ENCODE results near the gene CDADC1. TPM values are rescaled to one million over a fixed set of nuclear protein-coding genes. Genes with fewer than 3 reads are reported as not detected.

The CDADC1 gene
- total RNA-seq, 1 experiment from 2014 or later = 4.0 TPM

GRCh38 chr13:49304763-49305700, 57.3 kb downstream of the CDADC1 start:
- Mint-ChIP-seq H3K4me3 (no peak overlapping the region), H3K9me3 (no peaks in the 10 kb centered on the region), H3K4me1 (peaks cover 24% of the 10 kb centered on the region), H3K27me3 (ENCODE audit: low read depth) (no peaks in the 10 kb centered on the region; the same call in 1 of the 2 replicates), H3K27ac (no peak overlapping the region), H3K36me3 (no peaks in the 10 kb centered on the region)
- no peak for ATAC-seq
- ChIA-PET CTCF (no interaction called here), POLR2A (interaction anchor here (0.6 kb wide), 1 partner anchor 14 kb away, joined by 3 read pairs; no protein-coding TSS in a partner anchor)
- TF ChIP-seq, protein P1, sequence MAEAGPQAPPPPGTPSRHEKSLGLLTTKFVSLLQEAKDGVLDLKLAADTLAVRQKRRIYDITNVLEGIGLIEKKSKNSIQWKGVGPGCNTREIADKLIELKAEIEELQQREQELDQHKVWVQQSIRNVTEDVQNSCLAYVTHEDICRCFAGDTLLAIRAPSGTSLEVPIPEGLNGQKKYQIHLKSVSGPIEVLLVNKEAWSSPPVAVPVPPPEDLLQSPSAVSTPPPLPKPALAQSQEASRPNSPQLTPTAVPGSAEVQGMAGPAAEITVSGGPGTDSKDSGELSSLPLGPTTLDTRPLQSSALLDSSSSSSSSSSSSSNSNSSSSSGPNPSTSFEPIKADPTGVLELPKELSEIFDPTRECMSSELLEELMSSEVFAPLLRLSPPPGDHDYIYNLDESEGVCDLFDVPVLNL (CRISPR knock-in tag; IDR thresholded peaks at IDR 0.05; ENCODE audit: borderline replicate concordance, low read depth) = no peak
- TF ChIP-seq ZNF232 (CRISPR knock-in tag; IDR thresholded peaks at IDR 0.05) = no peak
- no peak for TF ChIP-seq ELF4 (CRISPR knock-in tag; IDR thresholded peaks at IDR 0.05; ENCODE audit: low read depth)
- TF ChIP-seq ZNF423 (CRISPR knock-in tag; IDR thresholded peaks at IDR 0.05) = no peak
- no peak for TF ChIP-seq IRF1 (CRISPR knock-in tag; IDR thresholded peaks at IDR 0.05)
- no peak for TF ChIP-seq FOXK1 (CRISPR knock-in tag; IDR thresholded peaks at IDR 0.05)
- TF ChIP-seq ATF2 (CRISPR knock-in tag; IDR thresholded peaks at IDR 0.05; ENCODE audit: borderline replicate concordance, low read depth) = no peak
- no peak for TF ChIP-seq OVOL2 (CRISPR knock-in tag; IDR thresholded peaks at IDR 0.05; ENCODE audit: borderline replicate concordance)
- TF ChIP-seq MLX (CRISPR knock-in tag; IDR thresholded peaks at IDR 0.05) = no peak
- TF ChIP-seq NFYB (CRISPR knock-in tag; conservative IDR thresholded peaks at IDR 0.05; ENCODE audit: low read depth) = no peak
- TF ChIP-seq NR2C2 (CRISPR knock-in tag; IDR thresholded peaks at IDR 0.05) = no peak
- no peak for TF ChIP-seq RELA (CRISPR knock-in tag; IDR thresholded peaks at IDR 0.05; ENCODE audit: borderline replicate concordance)
- TF ChIP-seq ZNF317 (CRISPR knock-in tag; IDR thresholded peaks at IDR 0.05; ENCODE audit: borderline replicate concordance, low read depth) = no peak
- no peak for DNase-seq (ENCODE audit: low spot score)

GRCh38 chr13:49305792-49306425, 58.2 kb downstream of the CDADC1 start:
- Mint-ChIP-seq H3K9me3 (no peaks in the 10 kb centered on the region), H3K27ac (no peak overlapping the region), H3K36me3 (no peaks in the 10 kb centered on the region), H3K4me1 (peaks cover 24% of the 10 kb centered on the region), H3K4me3 (no peak overlapping the region), H3K27me3 (ENCODE audit: low read depth) (no peaks in the 10 kb centered on the region; the same call in 1 of the 2 replicates)
- DNase-seq (ENCODE audit: low spot score) (no peak), ATAC-seq (no peak)
- POLR2A ChIA-PET = interaction anchor here (0.6 kb wide), 1 partner anchor 14 kb away, joined by 3 read pairs; no protein-coding TSS in a partner anchor
- CTCF ChIA-PET = interaction anchor here (0.6 kb wide), 1 partner anchor 11 kb away, joined by 3 read pairs; no protein-coding TSS in a partner anchor
- TF ChIP-seq RELA (CRISPR knock-in tag; IDR thresholded peaks at IDR 0.05; ENCODE audit: borderline replicate concordance) (no peak), ATF6 (CRISPR knock-in tag; IDR thresholded peaks at IDR 0.05) (no peak), ZNF281 (CRISPR knock-in tag; IDR thresholded peaks at IDR 0.05) (no peak), ZBTB43 (CRISPR knock-in tag; IDR thresholded peaks at IDR 0.05) (no peak), ZNF423 (CRISPR knock-in tag; IDR thresholded peaks at IDR 0.05) (no peak), TCF7 (CRISPR knock-in tag; IDR thresholded peaks at IDR 0.05; ENCODE audit: low read depth) (no peak)

Measured in WTC11 (cell line).